Measurements from ENCODE around the gene CNTD1. TPM values are rescaled to one million over a fixed set of nuclear protein-coding genes. Genes with fewer than 3 reads are reported as not detected.
A peak's percentile ranks its signal among the peaks of the same experiment; 100 is the strongest.
"Not testable (repeated sequence)": the region's sequence is repeated elsewhere in the genome, so short reads cannot be mapped to it uniquely, and the experiment has no call there.

Gene CNTD1
- polyA plus RNA-seq, 2 donors, result 0.18 TPM

DNA sequence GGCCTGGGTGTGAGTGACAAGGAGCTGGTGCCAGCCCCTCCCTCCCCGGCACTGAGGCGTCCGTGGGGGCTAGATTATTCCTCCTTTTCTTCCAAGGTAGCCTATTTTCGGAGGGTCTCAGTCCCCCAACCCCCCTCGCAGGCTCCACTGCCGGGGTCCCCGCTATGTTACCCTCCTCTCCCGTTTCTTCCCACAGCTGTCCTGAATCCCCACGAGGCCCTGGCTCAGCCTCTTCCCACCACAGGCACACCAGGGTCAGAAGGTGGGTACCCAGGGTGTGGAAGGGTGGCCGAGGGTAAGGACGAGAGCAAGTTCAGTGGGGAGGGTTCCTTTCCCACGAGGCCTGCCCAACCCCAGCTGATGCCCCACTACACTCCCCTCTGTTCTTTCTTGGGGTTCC is 37.0 kb upstream of the CNTD1 start:
- peak overlapping the region; percentile 41 to 43 for H3K4me3 ChIP-seq (ENCODE audit: low read depth in 1 of 2, low read length in 2 of 2)
- H3K27ac ChIP-seq (ENCODE audit: low read depth in 2 of 2, low read length in 1 of 2), result peak overlapping the region; percentile 24 to 31
- 45 to 48% methylated on average over 11 to 12 of the region's 12 CpGs for whole genome bisulfite sequencing, 2 donors

DNA sequence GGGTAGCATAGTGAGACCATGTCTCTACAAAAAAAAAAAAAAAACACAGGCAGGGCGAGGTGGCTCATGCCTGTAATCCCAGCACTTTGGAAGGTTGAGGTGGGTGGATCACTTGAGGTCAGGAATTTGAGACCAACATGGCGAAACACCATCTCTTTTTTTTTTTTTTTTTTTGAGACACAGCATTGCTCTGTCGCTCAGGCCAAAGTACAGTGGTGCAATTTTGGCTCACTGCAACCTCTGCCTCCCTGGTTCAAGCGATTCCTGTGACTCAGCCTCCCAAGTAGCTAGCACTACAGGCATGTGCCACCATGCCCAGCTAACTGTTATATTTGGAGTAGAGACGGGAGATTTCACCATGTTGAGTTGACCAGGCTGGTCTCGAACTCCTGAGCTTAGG is 32.5 kb upstream of the CNTD1 start:
- H3K4me1 ChIP-seq (ENCODE audit: control insufficient read depth in 2 of 2, insufficient read depth in 2 of 2, low read length in 1 of 2), result no peaks in the 10 kb centered on the region
- WGBS, 2 donors, result 79 to 84% methylated on average over 6 of the region's 6 CpGs
- H3K4me3 ChIP-seq (ENCODE audit: low read depth in 1 of 2, low read length in 2 of 2), result no peak overlapping the region
- no peak overlapping the region for H3K27ac ChIP-seq (ENCODE audit: low read depth in 2 of 2, low read length in 1 of 2)
- no peaks in the 10 kb centered on the region for H3K9me3 ChIP-seq (ENCODE audit: control insufficient read depth in 2 of 2, insufficient read depth in 1 of 2, low read depth in 1 of 2, low read length in 1 of 2)
- H3K27me3 ChIP-seq (ENCODE audit: control insufficient read depth in 1 of 2, insufficient read depth in 2 of 2, low read length in 2 of 2), result peaks cover 0 to 3% of the 10 kb centered on the region in 2 donors
- H3K36me3 ChIP-seq (ENCODE audit: control insufficient read depth in 2 of 2, insufficient read depth in 2 of 2, low read length in 1 of 2), result no peaks in the 10 kb centered on the region

More for the DNA sequence above, 37.0 kb upstream of the CNTD1 start:
- H3K27me3 ChIP-seq (ENCODE audit: control insufficient read depth in 1 of 2, insufficient read depth in 2 of 2, low read length in 2 of 2), result peaks cover 0 to 3% of the 10 kb centered on the region in 2 donors
- H3K36me3 ChIP-seq (ENCODE audit: control insufficient read depth in 2 of 2, insufficient read depth in 2 of 2, low read length in 1 of 2), result no peaks in the 10 kb centered on the region
- H3K9me3 ChIP-seq (ENCODE audit: control insufficient read depth in 2 of 2, insufficient read depth in 1 of 2, low read depth in 1 of 2, low read length in 1 of 2), result no peaks in the 10 kb centered on the region
- no peaks in the 10 kb centered on the region for H3K4me1 ChIP-seq (ENCODE audit: control insufficient read depth in 2 of 2, insufficient read depth in 2 of 2, low read length in 1 of 2)

DNA sequence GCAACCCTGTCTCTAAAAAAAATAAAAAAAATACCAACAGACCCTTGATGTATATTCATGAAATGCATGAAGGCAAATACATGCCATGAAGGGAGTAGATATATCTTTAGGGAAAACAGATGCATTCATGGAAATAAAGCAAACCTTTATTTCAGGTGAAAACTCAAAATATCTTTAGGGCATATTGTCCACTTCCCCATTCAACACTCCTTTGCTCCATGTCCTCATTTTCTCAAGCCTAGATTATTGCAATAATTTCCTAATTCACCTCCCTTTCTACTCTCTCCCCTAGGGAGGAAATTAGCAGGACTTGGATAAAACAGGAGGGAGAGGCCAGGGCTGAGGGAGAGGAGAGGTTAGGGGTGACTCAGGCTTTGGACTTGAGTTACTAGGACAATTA is 31.1 kb upstream of the CNTD1 start:
- Histone ChIP-seq H3K27me3 (ENCODE audit: control insufficient read depth in 1 of 2, insufficient read depth in 2 of 2, low read length in 2 of 2) (no peaks in the 10 kb centered on the region), H3K27ac (ENCODE audit: low read depth in 2 of 2, low read length in 1 of 2) (no peak overlapping the region), H3K4me1 (ENCODE audit: control insufficient read depth in 2 of 2, insufficient read depth in 2 of 2, low read length in 1 of 2) (no peaks in the 10 kb centered on the region), H3K9me3 (ENCODE audit: control insufficient read depth in 2 of 2, insufficient read depth in 1 of 2, low read depth in 1 of 2, low read length in 1 of 2) (no peaks in the 10 kb centered on the region), H3K4me3 (ENCODE audit: low read depth in 1 of 2, low read length in 2 of 2) (no peak overlapping the region), H3K36me3 (ENCODE audit: control insufficient read depth in 2 of 2, insufficient read depth in 2 of 2, low read length in 1 of 2) (no peaks in the 10 kb centered on the region)

DNA sequence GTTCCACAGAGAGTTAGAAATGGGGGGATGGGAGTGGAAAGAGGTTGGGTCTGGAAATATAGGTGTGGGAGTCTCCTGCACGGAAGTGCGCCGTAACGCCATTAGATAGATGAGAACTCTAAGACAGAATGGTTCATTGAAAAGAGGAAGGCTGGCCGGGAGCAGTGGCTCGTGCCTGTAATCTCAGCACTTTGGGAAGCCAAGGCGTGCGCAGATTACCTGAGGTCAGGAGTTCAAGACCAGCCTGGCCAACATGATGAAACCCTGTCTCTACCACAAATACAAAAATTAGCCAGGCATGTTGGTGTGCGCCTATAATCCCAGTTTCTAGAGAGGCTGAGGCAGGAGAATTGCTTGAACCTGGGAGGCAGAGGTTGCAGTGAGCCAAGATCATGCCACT is 30.7 kb upstream of the CNTD1 start:
- H3K4me3 ChIP-seq (ENCODE audit: low read depth in 1 of 2, low read length in 2 of 2); H3K27me3 ChIP-seq (ENCODE audit: control insufficient read depth in 1 of 2, insufficient read depth in 2 of 2, low read length in 2 of 2); H3K36me3 ChIP-seq (ENCODE audit: control insufficient read depth in 2 of 2, insufficient read depth in 2 of 2, low read length in 1 of 2); H3K27ac ChIP-seq (ENCODE audit: low read depth in 2 of 2, low read length in 1 of 2); H3K4me1 ChIP-seq (ENCODE audit: control insufficient read depth in 2 of 2, insufficient read depth in 2 of 2, low read length in 1 of 2); H3K9me3 ChIP-seq (ENCODE audit: control insufficient read depth in 2 of 2, insufficient read depth in 1 of 2, low read depth in 1 of 2, low read length in 1 of 2): not testable (repeated sequence)
- WGBS, 2 donors, result 68 to 75% methylated on average over 9 of the region's 9 CpGs

GRCh38 chr17:42769964-42770363 is 28.7 kb upstream of the CNTD1 start:
- H3K4me1 ChIP-seq (ENCODE audit: control insufficient read depth in 2 of 2, insufficient read depth in 2 of 2, low read length in 1 of 2); H3K36me3 ChIP-seq (ENCODE audit: control insufficient read depth in 2 of 2, insufficient read depth in 2 of 2, low read length in 1 of 2); H3K27ac ChIP-seq (ENCODE audit: low read depth in 2 of 2, low read length in 1 of 2); H3K4me3 ChIP-seq (ENCODE audit: low read depth in 1 of 2, low read length in 2 of 2); H3K27me3 ChIP-seq (ENCODE audit: control insufficient read depth in 1 of 2, insufficient read depth in 2 of 2, low read length in 2 of 2); H3K9me3 ChIP-seq (ENCODE audit: control insufficient read depth in 2 of 2, insufficient read depth in 1 of 2, low read depth in 1 of 2, low read length in 1 of 2): not testable (repeated sequence)
- 73 to 75% methylated on average over 10 of the region's 10 CpGs for WGBS, 2 donors

DNA sequence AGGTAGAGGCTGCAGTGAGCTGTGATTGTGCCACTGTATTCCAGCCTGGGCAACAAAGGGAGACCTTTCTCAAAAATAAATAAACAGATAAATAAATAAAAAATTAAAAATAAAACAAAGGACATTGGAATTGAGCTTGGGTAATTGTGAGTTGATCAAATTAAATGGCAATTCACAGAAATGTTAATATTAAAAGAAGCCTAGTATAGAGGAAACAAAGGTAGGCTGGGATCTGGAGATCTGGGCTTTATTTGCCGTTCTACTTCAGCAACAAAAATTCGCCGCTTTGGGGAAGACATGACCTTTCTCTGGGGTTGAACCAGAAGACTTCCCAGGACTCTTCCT is 25.7 kb upstream of the CNTD1 start:
- peak overlapping the region; percentile 96 to 98 for H3K4me3 ChIP-seq (ENCODE audit: low read depth in 1 of 2, low read length in 2 of 2)
- 3 to 4% methylated on average over 3 of the region's 3 CpGs for WGBS, 2 donors

DNA sequence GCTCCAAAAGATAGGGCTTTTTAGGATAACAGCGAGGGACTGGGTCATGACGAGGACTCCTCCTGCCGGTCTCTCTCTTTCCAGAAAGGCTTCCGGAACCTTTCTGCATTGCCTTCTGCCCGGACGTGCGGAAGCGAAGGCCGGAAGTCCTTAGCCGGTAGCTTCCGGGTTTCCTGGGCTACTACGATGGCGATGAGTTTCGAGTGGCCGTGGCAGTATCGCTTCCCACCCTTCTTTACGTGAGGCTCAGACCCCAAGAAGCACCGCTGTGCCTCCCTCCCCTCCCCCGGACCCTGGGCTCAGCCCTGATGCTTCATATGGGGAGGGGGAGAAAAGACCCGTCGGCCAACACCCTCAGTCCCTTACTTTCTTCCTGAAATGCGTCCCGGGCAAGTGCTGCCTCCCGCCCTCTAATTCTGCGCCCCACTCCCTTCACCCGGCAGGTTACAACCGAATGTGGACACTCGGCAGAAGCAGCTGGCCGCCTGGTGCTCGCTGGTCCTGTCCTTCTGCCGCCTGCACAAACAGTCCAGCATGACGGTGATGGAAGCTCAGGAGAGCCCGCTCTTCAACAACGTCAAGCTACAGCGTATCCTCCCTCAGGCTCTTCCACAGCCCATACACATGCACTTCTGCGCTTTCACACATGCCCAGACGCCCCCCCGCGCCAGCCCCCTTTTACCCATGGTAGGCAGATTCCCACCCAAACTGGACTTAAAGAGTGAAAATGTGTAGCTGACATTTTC is 25.2 kb upstream of the CNTD1 start, which contains the start of gene VPS25:
Gene VPS25 (plus strand): TSS at position 160 of the 746 bp plus-strand sequence. CDS start 27 bp downstream, at position 187.
- H3K4me3 ChIP-seq (ENCODE audit: low read depth in 1 of 2, low read length in 2 of 2), result peak within 1 kb of the TSS; percentile 96 to 98
- peak within 1 kb of the TSS; percentile 89 to 96 for H3K27ac ChIP-seq (ENCODE audit: low read depth in 2 of 2, low read length in 1 of 2)
- H3K9me3 ChIP-seq (ENCODE audit: control insufficient read depth in 2 of 2, insufficient read depth in 1 of 2, low read depth in 1 of 2, low read length in 1 of 2), result no peaks in the 10 kb centered on the region
- peaks cover 0 to 2% of the 10 kb centered on the region in 2 donors for H3K4me1 ChIP-seq (ENCODE audit: control insufficient read depth in 2 of 2, insufficient read depth in 2 of 2, low read length in 1 of 2)
- no peaks in the 10 kb centered on the region for H3K27me3 ChIP-seq (ENCODE audit: control insufficient read depth in 1 of 2, insufficient read depth in 2 of 2, low read length in 2 of 2)
- 0 to 1% methylated on average over 39 of the region's 39 CpGs for WGBS, 2 donors
- H3K36me3 ChIP-seq (ENCODE audit: control insufficient read depth in 2 of 2, insufficient read depth in 2 of 2, low read length in 1 of 2), result peaks cover under 1 to 7% of the 10 kb centered on the region in 2 donors

More for the DNA sequence above, 25.7 kb upstream of the CNTD1 start:
- Histone ChIP-seq H3K4me1 (ENCODE audit: control insufficient read depth in 2 of 2, insufficient read depth in 2 of 2, low read length in 1 of 2) (peaks cover 0 to 2% of the 10 kb centered on the region in 2 donors), H3K9me3 (ENCODE audit: control insufficient read depth in 2 of 2, insufficient read depth in 1 of 2, low read depth in 1 of 2, low read length in 1 of 2) (no peaks in the 10 kb centered on the region), H3K27ac (ENCODE audit: low read depth in 2 of 2, low read length in 1 of 2) (peak overlapping the region; percentile 89 to 96), H3K27me3 (ENCODE audit: control insufficient read depth in 1 of 2, insufficient read depth in 2 of 2, low read length in 2 of 2) (no peaks in the 10 kb centered on the region), H3K36me3 (ENCODE audit: control insufficient read depth in 2 of 2, insufficient read depth in 2 of 2, low read length in 1 of 2) (peaks cover 0 to 7% of the 10 kb centered on the region in 2 donors)

DNA sequence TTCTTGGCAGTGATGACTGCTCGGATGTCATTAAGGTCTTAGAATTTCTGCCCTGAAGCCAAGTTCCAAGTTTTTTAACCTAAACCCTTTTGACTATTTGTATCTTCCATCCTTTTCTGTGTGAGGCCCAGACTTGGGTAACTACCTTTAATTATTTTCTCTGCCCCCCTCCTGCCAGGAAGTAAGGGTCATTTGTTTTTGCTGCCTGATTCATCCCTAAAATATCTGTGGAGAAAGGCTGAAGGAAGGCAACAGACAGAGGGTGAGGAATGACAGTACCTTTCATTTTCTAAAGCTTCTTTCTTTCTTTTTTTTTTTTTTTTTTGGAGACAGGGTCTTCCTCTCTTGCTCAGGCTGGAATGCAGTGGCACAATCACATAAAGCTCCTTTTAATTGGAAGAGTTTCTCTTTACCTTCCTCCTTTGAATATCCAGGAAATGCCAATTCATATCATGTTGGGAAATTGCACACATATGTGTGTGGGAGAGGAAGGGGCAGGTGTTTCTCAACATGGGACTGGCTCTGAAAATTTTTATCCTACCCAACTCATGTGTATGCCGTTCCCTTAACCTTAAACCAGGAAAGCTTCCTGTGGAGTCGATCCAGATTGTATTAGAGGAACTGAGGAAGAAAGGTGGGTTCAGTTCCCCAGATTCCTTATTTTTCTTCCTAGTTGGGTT is 24.5 kb upstream of the CNTD1 start:
- peak overlapping the region; percentile 96 to 98 for H3K4me3 ChIP-seq (ENCODE audit: low read depth in 1 of 2, low read length in 2 of 2)
- peaks cover 5 to 13% of the 10 kb centered on the region in 2 donors for H3K36me3 ChIP-seq (ENCODE audit: control insufficient read depth in 2 of 2, insufficient read depth in 2 of 2, low read length in 1 of 2)
- 62 to 73% methylated on average over 3 of the region's 3 CpGs for WGBS, 2 donors
- H3K27ac ChIP-seq (ENCODE audit: low read depth in 2 of 2, low read length in 1 of 2), result peak overlapping the region in 1 of 2 donors; percentile 89
- H3K9me3 ChIP-seq (ENCODE audit: control insufficient read depth in 2 of 2, insufficient read depth in 1 of 2, low read depth in 1 of 2, low read length in 1 of 2), result no peaks in the 10 kb centered on the region
- no peaks in the 10 kb centered on the region for H3K27me3 ChIP-seq (ENCODE audit: control insufficient read depth in 1 of 2, insufficient read depth in 2 of 2, low read length in 2 of 2)
- H3K4me1 ChIP-seq (ENCODE audit: control insufficient read depth in 2 of 2, insufficient read depth in 2 of 2, low read length in 1 of 2), result peaks cover 0 to 2% of the 10 kb centered on the region in 2 donors

GRCh38 chr17:42775534-42776098 is 23.0 kb upstream of the CNTD1 start:
- no peaks in the 10 kb centered on the region for H3K27me3 ChIP-seq (ENCODE audit: control insufficient read depth in 1 of 2, insufficient read depth in 2 of 2, low read length in 2 of 2)
- peaks cover 1 to 2% of the 10 kb centered on the region in 2 donors for H3K4me1 ChIP-seq (ENCODE audit: control insufficient read depth in 2 of 2, insufficient read depth in 2 of 2, low read length in 1 of 2)
- H3K27ac ChIP-seq (ENCODE audit: low read depth in 2 of 2, low read length in 1 of 2), result no peak overlapping the region
- no peaks in the 10 kb centered on the region for H3K9me3 ChIP-seq (ENCODE audit: control insufficient read depth in 2 of 2, insufficient read depth in 1 of 2, low read depth in 1 of 2, low read length in 1 of 2)
- H3K36me3 ChIP-seq (ENCODE audit: control insufficient read depth in 2 of 2, insufficient read depth in 2 of 2, low read length in 1 of 2), result peaks cover 5 to 15% of the 10 kb centered on the region in 2 donors
- WGBS, 2 donors, result 73 to 75% methylated on average over 3 of the region's 3 CpGs
- H3K4me3 ChIP-seq (ENCODE audit: low read depth in 1 of 2, low read length in 2 of 2), result no peak overlapping the region
